HG02852 (cell line): ENCODE data around the gene KRTAP27-1.

ENCODE experiments used
- ATAC-seq: cut with Tn5 transposase; IDR thresholded peaks from one replicate; pipeline ENCODE4 v1.9.1; 2021; ENCODE audit warnings: mild to moderate bottlenecking, moderate library complexity; ENCODE audit not compliant: unreplicated experiment

Gene KRTAP27-1

GRCh38 chr21:30337276-30337744, at the start of gene KRTAP27-1:
KRTAP27-1 (minus strand) TSS chr21:30337694; CDS start chr21:30337668, 26 bp downstream.
- no peak for ATAC-seq

- ATAC-seq = no peak
Observed at GRCh38 chr21:30382201-30382600, 44.7 kb upstream of the KRTAP27-1 start.

GRCh38 chr21:30372139-30372770, 34.8 kb upstream of the KRTAP27-1 start, which contains the start of gene KRTAP13-2:
KRTAP13-2 (minus strand) TSS chr21:30372271; CDS start chr21:30372213, 58 bp downstream.
- ATAC-seq = no peak

- ATAC-seq = no peak
Observed at GRCh38 chr21:30355906-30356305, 18.4 kb upstream of the KRTAP27-1 start.

GRCh38 chr21:30354308-30355005, 17.0 kb upstream of the KRTAP27-1 start:
- ATAC-seq = no peak

GRCh38 chr21:30351534-30351933, 14.0 kb upstream of the KRTAP27-1 start:
- ATAC-seq = no peak

- ATAC-seq = no peak
Observed at GRCh38 chr21:30349572-30349971, 12.1 kb upstream of the KRTAP27-1 start.

GRCh38 chr21:30348506-30348905, 11.0 kb upstream of the KRTAP27-1 start, which contains the start of gene KRTAP23-1:
KRTAP23-1 (minus strand) TSS chr21:30348606; CDS start chr21:30348606, 0 bp downstream.
- ATAC-seq = no peak

- no peak for ATAC-seq
Observed at GRCh38 chr21:30345014-30345413, 7.5 kb upstream of the KRTAP27-1 start.

- ATAC-seq = peak; percentile 57
Observed at GRCh38 chr21:30340714-30341573, 3.5 kb upstream of the KRTAP27-1 start.

- no peak for ATAC-seq
Observed at GRCh38 chr21:30338717-30339116, 1.2 kb upstream of the KRTAP27-1 start.

GRCh38 chr21:30337772-30338171, 278 bp upstream of the KRTAP27-1 start:
- ATAC-seq = no peak

GRCh38 chr21:30336596-30336995, 898 bp downstream of the KRTAP27-1 start:
- no peak for ATAC-seq

GRCh38 chr21:30333736-30334135, 3.8 kb downstream of the KRTAP27-1 start:
- no peak for ATAC-seq

- ATAC-seq = no peak
Observed at GRCh38 chr21:30332681-30333080, 4.8 kb downstream of the KRTAP27-1 start.

- ATAC-seq = no peak
Observed at GRCh38 chr21:30329203-30329875, 8.2 kb downstream of the KRTAP27-1 start.

GRCh38 chr21:30326390-30326789, 11.1 kb downstream of the KRTAP27-1 start:
- no peak for ATAC-seq

GRCh38 chr21:30320215-30320614, 17.3 kb downstream of the KRTAP27-1 start, which contains the start of gene KRTAP26-1:
KRTAP26-1 (minus strand) TSS chr21:30320315; CDS start chr21:30320035, 280 bp downstream.
- ATAC-seq = no peak

- ATAC-seq = no peak
Observed at GRCh38 chr21:30315701-30316100, 21.8 kb downstream of the KRTAP27-1 start.

- no peak for ATAC-seq
Observed at GRCh38 chr21:30306884-30307283, 30.6 kb downstream of the KRTAP27-1 start.
